Body of pancreas (tissue), 4 donors: ENCODE data around the gene PCIF1.

Experiments used
- CTCF ChIP-seq, 7 experiments: fragments of 450-650 bp in 4 of 7; fragments of 200-600 bp in 3 of 7; sonication (generic) in 3 of 7; IDR thresholded peaks; one replicate each; pipeline ENCODE4 v1.5.1; 2016 to 2019; ENCODE audit warnings: antibody characterized with exemption in 7 of 7
- POLR2A ChIP-seq, 3 donors: fragments of 450-650 bp; IDR thresholded peaks; one replicate each; pipeline ENCODE4 v1.6.1; 2016; ENCODE audit warnings: antibody characterized with exemption in 3 of 3, mild to moderate bottlenecking in 2 of 3

GRCh38 chr20:45953672-45954071 lies 19.2 kb downstream of the PCIF1 start:
- TF ChIP-seq POLR2A (IDR thresholded peaks at IDR 0.05): no peak
- TF ChIP-seq CTCF (IDR thresholded peaks at IDR 0.05): no peak
